Measurements from ENCODE around the gene PSPN. TPM values are rescaled to one million over a fixed set of nuclear protein-coding genes. Genes with fewer than 3 reads are reported as not detected.
"Not testable (repeated sequence)": the region's sequence is repeated elsewhere in the genome, so short reads cannot be mapped to it uniquely, and the experiment has no call there.

PSPN gene
- total and polyA plus RNA-seq, 2 donors (not counting 1 experiment from before 2014, with no cell fraction given): 1.1 to 3.0 TPM

- not testable (repeated sequence) for H3K4me3 Mint-ChIP-seq; H3K4me3 ChIP-seq (ENCODE audit: control extremely low read depth in 1 of 5, extremely low read depth in 1 of 5, insufficient read depth in 1 of 5, low read depth in 2 of 5, low read length in 4 of 5); H3K9ac ChIP-seq (ENCODE audit: low read length)
Observed at GRCh38 chr19:6400062-6400944, 24.6 kb upstream of the PSPN start.

GRCh38 chr19:6396305-6396704, 20.6 kb upstream of the PSPN start:
- H3K27me3 ChIP-seq (replicated peaks in 1 of 4; ENCODE audit: control extremely low read depth in 1 of 4, control insufficient read depth in 3 of 4, insufficient read depth in 4 of 4, low read length in 3 of 4): no peaks in the 10 kb centered on the region

More at GRCh38 chr19:6400062-6400944, 24.6 kb upstream of the PSPN start:
- POLR2A ChIA-PET: interaction anchor here (0.6 kb wide), 1 partner anchor 436 kb away, joined by 6 read pairs; no protein-coding TSS in a partner anchor
- H3K4me2 ChIP-seq (replicated peaks; ENCODE audit: low read depth, low read length, poor library complexity, severe bottlenecking); H3K79me2 ChIP-seq (ENCODE audit: control insufficient read depth, insufficient read depth, low read length); intact Hi-C loops (cut with micrococcal nuclease); H3K4me1 ChIP-seq (ENCODE audit: control insufficient read depth in 2 of 2, insufficient read depth in 2 of 2, low read length in 2 of 2); H3K27me3 Mint-ChIP-seq; H4K20me1 ChIP-seq (ENCODE audit: control insufficient read depth, insufficient read depth, low read length, poor library complexity, severe bottlenecking); H3K36me3 ChIP-seq (replicated peaks in 1 of 2; ENCODE audit: control extremely low read depth in 1 of 2, control insufficient read depth in 1 of 2, extremely low read depth in 1 of 2, insufficient read depth in 2 of 2, low read length in 1 of 2); ATAC-seq (ENCODE audit: low read depth); H3K9me3 ChIP-seq (ENCODE audit: control extremely low read depth in 1 of 3, control insufficient read depth in 2 of 3, insufficient read depth in 1 of 3, low read length in 2 of 3); CTCF ChIA-PET; H2AFZ ChIP-seq (ENCODE audit: insufficient read depth, low read depth, low read length, poor library complexity, severe bottlenecking); H3K27ac Mint-ChIP-seq; H3K27ac ChIP-seq (ENCODE audit: low read length in 2 of 2); H3K4me1 Mint-ChIP-seq; DNase-seq; H3K9me3 Mint-ChIP-seq (ENCODE audit: insufficient read depth); H3K27me3 ChIP-seq (replicated peaks in 1 of 4; ENCODE audit: control extremely low read depth in 1 of 4, control insufficient read depth in 3 of 4, insufficient read depth in 4 of 4, low read length in 3 of 4): not testable (repeated sequence)
- WGBS (ENCODE audit: insufficient coverage): 87% methylated on average over 13 of the region's 23 CpGs

More at GRCh38 chr19:6396305-6396704, 20.6 kb upstream of the PSPN start:
- ATAC-seq (ENCODE audit: low read depth): no peak
- CTCF ChIA-PET: no interaction called here
- Histone ChIP-seq H3K4me1 (ENCODE audit: control insufficient read depth in 2 of 2, insufficient read depth in 2 of 2, low read length in 2 of 2) (peaks cover 15 to 16% of the 10 kb centered on the region in 2 donors), H3K27ac (ENCODE audit: low read length in 2 of 2) (no peak overlapping the region), H3K9ac (ENCODE audit: low read length) (no peak overlapping the region), H3K4me3 (ENCODE audit: control extremely low read depth in 1 of 5, extremely low read depth in 1 of 5, insufficient read depth in 1 of 5, low read depth in 2 of 5, low read length in 4 of 5) (no peak overlapping the region), H2AFZ (ENCODE audit: insufficient read depth, low read depth, low read length, poor library complexity, severe bottlenecking) (no peak overlapping the region), H3K79me2 (ENCODE audit: control insufficient read depth, insufficient read depth, low read length) (peaks cover 16% of the 10 kb centered on the region), H4K20me1 (ENCODE audit: control insufficient read depth, insufficient read depth, low read length, poor library complexity, severe bottlenecking) (no peaks in the 10 kb centered on the region), H3K9me3 (ENCODE audit: control extremely low read depth in 1 of 3, control insufficient read depth in 2 of 3, insufficient read depth in 1 of 3, low read length in 2 of 3) (no peaks in the 10 kb centered on the region), H3K36me3 (replicated peaks in 1 of 2; ENCODE audit: control extremely low read depth in 1 of 2, control insufficient read depth in 1 of 2, extremely low read depth in 1 of 2, insufficient read depth in 2 of 2, low read length in 1 of 2) (no peaks in the 10 kb centered on the region), H3K4me2 (replicated peaks; ENCODE audit: low read depth, low read length, poor library complexity, severe bottlenecking) (no peak overlapping the region)
- TF ChIP-seq CTCF (IDR thresholded peaks at IDR 0.05) (no peak), EZH2 (IDR thresholded peaks at IDR 0.05; ENCODE audit: borderline replicate concordance, insufficient read depth, low read depth, low read length, poor library complexity, severe bottlenecking) (no peak)
- POLR2A ChIA-PET: no interaction called here
- intact Hi-C loops (cut with micrococcal nuclease): no loop called here
- peaks cover 22% of the 10 kb centered on the region for H3K4me1 Mint-ChIP-seq
- H3K27me3 Mint-ChIP-seq: no peaks in the 10 kb centered on the region
- no peak overlapping the region for H3K27ac Mint-ChIP-seq
- no peak overlapping the region for H3K4me3 Mint-ChIP-seq
- no peaks in the 10 kb centered on the region for H3K9me3 Mint-ChIP-seq (ENCODE audit: insufficient read depth)
- WGBS (ENCODE audit: insufficient coverage): 97% methylated on average over 12 of the region's 12 CpGs
- no peak for DNase-seq

Measured in B cell (primary cell).